HepG2 (cell line): ENCODE results near the gene IFIT1B. TPM values are rescaled to one million over a fixed set of nuclear protein-coding genes. Genes with fewer than 3 reads are reported as not detected.

Source experiments
- CHD2 ChIP-seq: IDR thresholded peaks from 2 replicates; pipeline ENCODE4 v1.6.1; 2011; ENCODE audit warnings: low read depth, low read length, improper control_type of control experiment
- FOXK1 ChIP-seq: sonication (generic); formaldehyde crosslinking; IDR thresholded peaks from 2 replicates; pipeline ENCODE4 v1.4.0; 2020; ENCODE audit warnings: low read depth, missing genetic modification reagents, borderline replicate concordance
- GZF1 ChIP-seq: sonication (generic); formaldehyde crosslinking; IDR thresholded peaks from 2 replicates; pipeline ENCODE4 v1.5.1; 2020; ENCODE audit warnings: mild to moderate bottlenecking, missing genetic modification reagents
- MAFF ChIP-seq: IDR thresholded peaks from 2 replicates; pipeline ENCODE4 v1.6.1; 2011; ENCODE audit warnings: low read depth, low read length, improper control_type of control experiment
- NPAS2 ChIP-seq: sonication (generic); formaldehyde crosslinking; IDR thresholded peaks from 2 replicates; pipeline ENCODE4 v1.8.0; 2022; ENCODE audit warnings: mild to moderate bottlenecking, missing genetic modification reagents, borderline replicate concordance
- POLR2G ChIP-seq: fragments of 200-400 bp; formaldehyde crosslinking; IDR thresholded peaks from 2 replicates; pipeline ENCODE4 v1.6.1; 2018; ENCODE audit warnings: mild to moderate bottlenecking, low read depth, low read length, moderate library complexity
- RERE ChIP-seq: IDR thresholded peaks from 2 replicates; pipeline ENCODE4 v1.6.1; 2016; ENCODE audit warnings: low read depth, missing genetic modification reagents, missing compliant biosample characterization
- SMARCC2 ChIP-seq: fragments of 450-650 bp; IDR thresholded peaks from 2 replicates; pipeline ENCODE4 v1.6.1; 2017; ENCODE audit warnings: antibody characterized with exemption, mild to moderate bottlenecking
- SNRNP70 ChIP-seq: fragments of 200-400 bp; formaldehyde crosslinking; IDR thresholded peaks from 2 replicates; pipeline ENCODE4 v1.6.1; 2017; ENCODE audit warnings: mild to moderate bottlenecking, low read depth, low read length, moderate library complexity
- SRF ChIP-seq: IDR thresholded peaks from 2 replicates; pipeline ENCODE4 v1.6.1; 2011; ENCODE audit warnings: mild to moderate bottlenecking, low read depth, low read length, moderate library complexity
- ZNF24 ChIP-seq: fragments of 450-650 bp; IDR thresholded peaks from 2 replicates; pipeline ENCODE4 v1.6.1; 2017; ENCODE audit warnings: antibody characterized with exemption, mild to moderate bottlenecking
- ZNF879 ChIP-seq: sonication (generic); formaldehyde crosslinking; IDR thresholded peaks from 2 replicates; pipeline ENCODE4 v1.8.1; 2023; ENCODE audit warnings: missing genetic modification reagents
- polyA plus RNA-seq, 8 experiments: library from polyadenylated mRNA; depleted of rRNA in 3 of 8; stranded (reverse) in 7 of 8; unstranded in 1 of 8; fragments of >200 nt; fragmentation: Illumina TruSeq in 4 of 8; extraction: Trizol in 4 of 8; gene quantifications; 2 replicates each; pipeline versions ENCODE4 v1.2.1 to v1.2.3, GENCODE V29; 2011 to 2016; ENCODE audit warnings: low read depth in 4 of 8, missing spikeins in 1 of 8, mixed read lengths in 1 of 8; ENCODE audit not compliant: insufficient read depth in 1 of 8
- total RNA-seq, 5 experiments: library from RNA; depleted of rRNA; stranded (reverse); fragments of >200 nt; fragmentation: Illumina TruSeq; extraction: Trizol; gene quantifications; 2 replicates each; pipeline ENCODE4 v1.2.3, GENCODE V29; 2016; ENCODE audit warnings: low read depth in 1 of 5
- TF ChIP-seq, protein P1 (sequence below): sonication (generic); formaldehyde crosslinking; IDR thresholded peaks from 2 replicates; pipeline ENCODE4 v1.8.0; 2022; ENCODE audit warnings: mild to moderate bottlenecking, missing genetic modification reagents, moderate library complexity
- TF ChIP-seq, protein P2 (sequence below): sonication (generic); formaldehyde crosslinking; IDR thresholded peaks from 2 replicates; pipeline ENCODE4 v1.4.0; 2020; ENCODE audit warnings: missing genetic modification reagents
- TF ChIP-seq, protein P3 (sequence below): IDR thresholded peaks from 2 replicates; pipeline ENCODE4 v1.4.0; 2020; ENCODE audit warnings: mild to moderate bottlenecking, missing genetic modification reagents

IFIT1B gene
- total and polyA plus RNA-seq, 2 of the 13 experiments (the other 11 are each of a cell fraction or from before 2014, with no cell fraction given): not detected

- TF ChIP-seq RERE (CRISPR knock-in tag): no peak
- TF ChIP-seq FOXK1 (CRISPR knock-in tag): no peak
- TF ChIP-seq GZF1 (CRISPR knock-in tag): no peak
- peak; percentile 43; the same call in 1 of the 2 replicates for TF ChIP-seq POLR2G
- no peak for TF ChIP-seq SMARCC2
- TF ChIP-seq NPAS2: no peak
- TF ChIP-seq CHD2: no peak
- TF ChIP-seq, protein P1, sequence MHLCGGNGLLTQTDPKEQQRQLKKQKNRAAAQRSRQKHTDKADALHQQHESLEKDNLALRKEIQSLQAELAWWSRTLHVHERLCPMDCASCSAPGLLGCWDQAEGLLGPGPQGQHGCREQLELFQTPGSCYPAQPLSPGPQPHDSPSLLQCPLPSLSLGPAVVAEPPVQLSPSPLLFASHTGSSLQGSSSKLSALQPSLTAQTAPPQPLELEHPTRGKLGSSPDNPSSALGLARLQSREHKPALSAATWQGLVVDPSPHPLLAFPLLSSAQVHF: no peak
- TF ChIP-seq ZNF879 (CRISPR knock-in tag): no peak; the same call in 1 of the 2 replicates
- TF ChIP-seq ZNF24: no peak
- no peak for TF ChIP-seq MAFF
- TF ChIP-seq SRF: no peak
- TF ChIP-seq, protein P2, sequence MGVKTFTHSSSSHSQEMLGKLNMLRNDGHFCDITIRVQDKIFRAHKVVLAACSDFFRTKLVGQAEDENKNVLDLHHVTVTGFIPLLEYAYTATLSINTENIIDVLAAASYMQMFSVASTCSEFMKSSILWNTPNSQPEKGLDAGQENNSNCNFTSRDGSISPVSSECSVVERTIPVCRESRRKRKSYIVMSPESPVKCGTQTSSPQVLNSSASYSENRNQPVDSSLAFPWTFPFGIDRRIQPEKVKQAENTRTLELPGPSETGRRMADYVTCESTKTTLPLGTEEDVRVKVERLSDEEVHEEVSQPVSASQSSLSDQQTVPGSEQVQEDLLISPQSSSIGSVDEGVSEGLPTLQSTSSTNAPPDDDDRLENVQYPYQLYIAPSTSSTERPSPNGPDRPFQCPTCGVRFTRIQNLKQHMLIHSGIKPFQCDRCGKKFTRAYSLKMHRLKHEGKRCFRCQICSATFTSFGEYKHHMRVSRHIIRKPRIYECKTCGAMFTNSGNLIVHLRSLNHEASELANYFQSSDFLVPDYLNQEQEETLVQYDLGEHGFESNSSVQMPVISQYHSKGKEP: no peak
- TF ChIP-seq, protein P3, sequence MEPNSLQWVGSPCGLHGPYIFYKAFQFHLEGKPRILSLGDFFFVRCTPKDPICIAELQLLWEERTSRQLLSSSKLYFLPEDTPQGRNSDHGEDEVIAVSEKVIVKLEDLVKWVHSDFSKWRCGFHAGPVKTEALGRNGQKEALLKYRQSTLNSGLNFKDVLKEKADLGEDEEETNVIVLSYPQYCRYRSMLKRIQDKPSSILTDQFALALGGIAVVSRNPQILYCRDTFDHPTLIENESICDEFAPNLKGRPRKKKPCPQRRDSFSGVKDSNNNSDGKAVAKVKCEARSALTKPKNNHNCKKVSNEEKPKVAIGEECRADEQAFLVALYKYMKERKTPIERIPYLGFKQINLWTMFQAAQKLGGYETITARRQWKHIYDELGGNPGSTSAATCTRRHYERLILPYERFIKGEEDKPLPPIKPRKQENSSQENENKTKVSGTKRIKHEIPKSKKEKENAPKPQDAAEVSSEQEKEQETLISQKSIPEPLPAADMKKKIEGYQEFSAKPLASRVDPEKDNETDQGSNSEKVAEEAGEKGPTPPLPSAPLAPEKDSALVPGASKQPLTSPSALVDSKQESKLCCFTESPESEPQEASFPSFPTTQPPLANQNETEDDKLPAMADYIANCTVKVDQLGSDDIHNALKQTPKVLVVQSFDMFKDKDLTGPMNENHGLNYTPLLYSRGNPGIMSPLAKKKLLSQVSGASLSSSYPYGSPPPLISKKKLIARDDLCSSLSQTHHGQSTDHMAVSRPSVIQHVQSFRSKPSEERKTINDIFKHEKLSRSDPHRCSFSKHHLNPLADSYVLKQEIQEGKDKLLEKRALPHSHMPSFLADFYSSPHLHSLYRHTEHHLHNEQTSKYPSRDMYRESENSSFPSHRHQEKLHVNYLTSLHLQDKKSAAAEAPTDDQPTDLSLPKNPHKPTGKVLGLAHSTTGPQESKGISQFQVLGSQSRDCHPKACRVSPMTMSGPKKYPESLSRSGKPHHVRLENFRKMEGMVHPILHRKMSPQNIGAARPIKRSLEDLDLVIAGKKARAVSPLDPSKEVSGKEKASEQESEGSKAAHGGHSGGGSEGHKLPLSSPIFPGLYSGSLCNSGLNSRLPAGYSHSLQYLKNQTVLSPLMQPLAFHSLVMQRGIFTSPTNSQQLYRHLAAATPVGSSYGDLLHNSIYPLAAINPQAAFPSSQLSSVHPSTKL (CRISPR knock-in tag): peak; percentile 16; the same call in 1 of the 2 replicates
- no peak for TF ChIP-seq SNRNP70
Measured at GRCh38 chr10:89414879-89415821, 37.3 kb downstream of the IFIT1B start (continued).
